ENCODE results near the gene DSN1. TPM values are rescaled to one million over a fixed set of nuclear protein-coding genes. Genes with fewer than 3 reads are reported as not detected.
A peak's percentile ranks its signal among the peaks of the same experiment; 100 is the strongest.

DSN1 gene
- total and polyA plus RNA-seq, 9 of the 15 experiments (the other 6 are each of a cell fraction or from before 2014, with no cell fraction given): 23.3 to 45.3 (median 31.1) TPM

GRCh38 chr20:36773597-36774390 is at the start of gene DSN1 (continued):
- TF ChIP-seq ZNF445 (CRISPR knock-in tag; IDR thresholded peaks at IDR 0.05; ENCODE audit: low read depth) (no peak), ADNP (tag; IDR thresholded peaks at IDR 0.05) (no peak), BMI1 (IDR thresholded peaks at IDR 0.05; ENCODE audit: low read length) (no peak), RHOXF2B (CRISPR knock-in tag; conservative IDR thresholded peaks at IDR 0.05) (no peak), KLF6 (CRISPR knock-in tag; IDR thresholded peaks at IDR 0.05; ENCODE audit: borderline replicate concordance) (no peak), ZNF318 (IDR thresholded peaks at IDR 0.05; ENCODE audit: borderline replicate concordance in 1 of 2, low read depth in 1 of 2) (peak in 1 of 2 experiments; percentile 18; a peak in 1 of 4 replicates), BRF1 (IDR thresholded peaks at IDR 0.05; ENCODE audit: borderline replicate concordance, extremely low read depth, insufficient read length) (no peak), SUPT5H (IDR thresholded peaks at IDR 0.05) (peak; percentile 85), MEIS2 (IDR thresholded peaks at IDR 0.05; ENCODE audit: partially characterized antibody) (peak; percentile 98), NFXL1 (CRISPR knock-in tag; IDR thresholded peaks at IDR 0.05) (no peak), ZNF764 (CRISPR knock-in tag; IDR thresholded peaks at IDR 0.05; ENCODE audit: low read depth) (no peak), CBX3 (IDR thresholded peaks at IDR 0.05; ENCODE audit: borderline replicate concordance in 1 of 2, low read length in 2 of 2) (0 out of 3 replicates have a peak, but pooled peaks of 1 of the 2 experiments have one; percentile 59), GATAD2A (IDR thresholded peaks at IDR 0.05) (no peak), ERF (CRISPR knock-in tag; IDR thresholded peaks at IDR 0.05) (no peak), CBX5 (IDR thresholded peaks at IDR 0.05; ENCODE audit: borderline replicate concordance, low read depth) (no peak)
- TF ChIP-seq, protein P1, sequence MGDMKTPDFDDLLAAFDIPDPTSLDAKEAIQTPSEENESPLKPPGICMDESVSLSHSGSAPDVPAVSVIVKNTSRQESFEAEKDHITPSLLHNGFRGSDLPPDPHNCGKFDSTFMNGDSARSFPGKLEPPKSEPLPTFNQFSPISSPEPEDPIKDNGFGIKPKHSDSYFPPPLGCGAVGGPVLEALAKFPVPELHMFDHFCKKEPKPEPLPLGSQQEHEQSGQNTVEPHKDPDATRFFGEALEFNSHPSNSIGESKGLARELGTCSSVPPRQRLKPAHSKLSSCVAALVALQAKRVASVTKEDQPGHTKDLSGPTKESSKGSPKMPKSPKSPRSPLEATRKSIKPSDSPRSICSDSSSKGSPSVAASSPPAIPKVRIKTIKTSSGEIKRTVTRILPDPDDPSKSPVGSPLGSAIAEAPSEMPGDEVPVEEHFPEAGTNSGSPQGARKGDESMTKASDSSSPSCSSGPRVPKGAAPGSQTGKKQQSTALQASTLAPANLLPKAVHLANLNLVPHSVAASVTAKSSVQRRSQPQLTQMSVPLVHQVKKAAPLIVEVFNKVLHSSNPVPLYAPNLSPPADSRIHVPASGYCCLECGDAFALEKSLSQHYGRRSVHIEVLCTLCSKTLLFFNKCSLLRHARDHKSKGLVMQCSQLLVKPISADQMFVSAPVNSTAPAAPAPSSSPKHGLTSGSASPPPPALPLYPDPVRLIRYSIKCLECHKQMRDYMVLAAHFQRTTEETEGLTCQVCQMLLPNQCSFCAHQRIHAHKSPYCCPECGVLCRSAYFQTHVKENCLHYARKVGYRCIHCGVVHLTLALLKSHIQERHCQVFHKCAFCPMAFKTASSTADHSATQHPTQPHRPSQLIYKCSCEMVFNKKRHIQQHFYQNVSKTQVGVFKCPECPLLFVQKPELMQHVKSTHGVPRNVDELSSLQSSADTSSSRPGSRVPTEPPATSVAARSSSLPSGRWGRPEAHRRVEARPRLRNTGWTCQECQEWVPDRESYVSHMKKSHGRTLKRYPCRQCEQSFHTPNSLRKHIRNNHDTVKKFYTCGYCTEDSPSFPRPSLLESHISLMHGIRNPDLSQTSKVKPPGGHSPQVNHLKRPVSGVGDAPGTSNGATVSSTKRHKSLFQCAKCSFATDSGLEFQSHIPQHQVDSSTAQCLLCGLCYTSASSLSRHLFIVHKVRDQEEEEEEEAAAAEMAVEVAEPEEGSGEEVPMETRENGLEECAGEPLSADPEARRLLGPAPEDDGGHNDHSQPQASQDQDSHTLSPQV (IDR thresholded peaks at IDR 0.05): peak; percentile 61; the same call in 1 of the 2 replicates

All from K562 (cell line).